ENCODE measurements around the gene NVL.
A peak's percentile ranks its signal among the peaks of the same experiment; 100 is the strongest.

NVL gene

DNA sequence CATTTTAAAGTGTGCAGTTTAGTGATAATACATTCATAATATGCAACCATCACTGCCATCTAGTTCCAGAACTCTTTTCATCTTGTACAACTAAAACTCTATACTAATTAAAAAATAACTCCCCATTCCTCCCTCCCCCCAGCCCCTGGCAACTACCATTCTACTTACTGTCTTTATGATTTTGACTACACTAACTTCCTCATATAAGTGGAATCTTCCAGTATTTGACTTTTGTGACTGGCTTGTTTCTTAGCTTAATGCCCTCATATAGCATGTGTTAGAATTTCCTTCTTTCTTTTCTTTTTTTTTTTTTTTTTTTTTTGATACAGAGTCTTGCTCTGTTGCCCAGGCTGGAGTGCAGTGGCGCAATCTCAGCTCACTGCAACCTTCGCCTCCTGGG, 1.4 kb upstream of the NVL start:
- Histone ChIP-seq H3K27me3 (ENCODE audit: insufficient read depth, low read depth, severe bottlenecking) (no peaks in the 10 kb centered on the region), H3K4me3 (ENCODE audit: low read depth, low read length) (no peak overlapping the region), H3K36me3 (no peaks in the 10 kb centered on the region), H3K9me3 (ENCODE audit: severe bottlenecking) (no peaks in the 10 kb centered on the region), H3K27ac (no peak overlapping the region)
- TF ChIP-seq CTCF (IDR thresholded peaks at IDR 0.05; ENCODE audit: low read depth, low read length) = no peak
- no peak for DNase-seq

GRCh38 chr1:224329484-224329841, 509 bp downstream of the NVL start:
- DNase-seq = no peak
- Histone ChIP-seq H3K9me3 (ENCODE audit: severe bottlenecking) (no peaks in the 10 kb centered on the region), H3K4me3 (ENCODE audit: low read depth, low read length) (peak overlapping the region; percentile 88), H3K36me3 (no peaks in the 10 kb centered on the region), H3K27ac (peak overlapping the region; percentile 98), H3K27me3 (ENCODE audit: insufficient read depth, low read depth, severe bottlenecking) (no peaks in the 10 kb centered on the region)
- no peak for TF ChIP-seq CTCF (IDR thresholded peaks at IDR 0.05; ENCODE audit: low read depth, low read length)

DNA sequence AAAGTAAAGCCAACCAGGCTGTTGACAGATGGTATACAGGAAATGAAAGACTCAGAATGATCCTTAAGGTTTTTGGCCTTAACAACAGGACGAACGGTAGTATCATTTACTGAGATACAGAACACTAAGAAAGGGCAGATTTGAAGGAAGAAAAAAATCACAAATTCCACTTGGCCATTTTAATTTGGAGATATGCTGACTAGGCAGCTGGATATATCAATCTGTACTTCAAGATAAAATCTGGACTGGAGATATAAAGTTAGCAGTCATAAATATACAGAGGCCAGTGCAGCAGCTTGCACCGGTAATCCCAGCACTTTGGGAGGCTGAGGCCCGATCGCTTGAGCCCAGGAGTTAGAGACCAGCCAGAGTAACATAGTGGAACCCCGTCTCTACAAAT, 1.3 kb downstream of the NVL start:
- H3K27me3 ChIP-seq (ENCODE audit: insufficient read depth, low read depth, severe bottlenecking) = no peaks in the 10 kb centered on the region
- H3K27ac ChIP-seq = no peak overlapping the region
- H3K36me3 ChIP-seq = no peaks in the 10 kb centered on the region
- no peaks in the 10 kb centered on the region for H3K9me3 ChIP-seq (ENCODE audit: severe bottlenecking)
- no peak for TF ChIP-seq CTCF (IDR thresholded peaks at IDR 0.05; ENCODE audit: low read depth, low read length)
- no peak overlapping the region for H3K4me3 ChIP-seq (ENCODE audit: low read depth, low read length)
- DNase-seq = no peak

DNA sequence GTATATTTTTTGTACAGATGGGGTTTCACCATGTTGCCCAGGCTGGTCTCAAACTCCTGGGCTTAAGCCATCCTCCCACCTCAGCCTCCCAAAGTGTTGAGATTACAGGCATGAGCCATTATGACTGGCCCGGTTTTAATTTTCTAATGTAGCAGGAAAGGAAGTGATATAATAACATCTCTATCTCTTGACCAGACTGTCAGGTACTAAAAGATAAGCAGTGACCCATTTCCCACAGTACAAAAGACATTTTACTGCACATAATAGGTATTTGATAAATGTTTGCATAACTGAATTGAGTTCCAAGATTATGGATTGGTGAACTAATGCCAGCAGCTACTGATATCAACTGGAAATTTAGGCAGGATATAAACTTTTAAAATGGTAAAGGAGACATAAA, 4.0 kb downstream of the NVL start:
- H3K27ac ChIP-seq = no peak overlapping the region
- no peaks in the 10 kb centered on the region for H3K9me3 ChIP-seq (ENCODE audit: severe bottlenecking)
- H3K36me3 ChIP-seq = no peaks in the 10 kb centered on the region
- no peaks in the 10 kb centered on the region for H3K27me3 ChIP-seq (ENCODE audit: insufficient read depth, low read depth, severe bottlenecking)
- DNase-seq = no peak
- no peak for TF ChIP-seq CTCF (IDR thresholded peaks at IDR 0.05; ENCODE audit: low read depth, low read length)
- H3K4me3 ChIP-seq (ENCODE audit: low read depth, low read length) = no peak overlapping the region

DNA sequence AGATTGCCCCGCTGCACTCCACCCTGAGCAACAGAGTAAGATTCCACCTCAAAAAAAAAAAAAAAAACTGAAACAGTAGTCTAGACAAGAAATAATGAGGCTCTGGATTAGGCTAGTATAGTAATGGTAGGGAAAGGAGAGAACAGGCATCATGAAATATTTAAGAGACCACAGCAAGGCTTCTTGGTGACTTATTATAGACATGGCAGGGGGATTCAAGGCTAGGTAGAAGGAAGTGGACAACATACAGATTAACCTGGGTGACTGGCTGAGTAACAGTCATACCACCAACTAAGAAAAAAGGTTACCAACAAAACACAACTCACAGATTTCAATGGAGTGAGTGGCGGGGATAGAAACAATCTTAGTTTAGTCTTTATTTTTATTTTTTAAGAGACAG, 8.3 kb downstream of the NVL start:
- Histone ChIP-seq H3K4me3 (ENCODE audit: low read depth, low read length) (no peak overlapping the region), H3K36me3 (no peaks in the 10 kb centered on the region; the same call in 1 of the 2 replicates), H3K27me3 (ENCODE audit: insufficient read depth, low read depth, severe bottlenecking) (no peaks in the 10 kb centered on the region), H3K9me3 (ENCODE audit: severe bottlenecking) (no peaks in the 10 kb centered on the region), H3K27ac (no peak overlapping the region)
- TF ChIP-seq CTCF (IDR thresholded peaks at IDR 0.05; ENCODE audit: low read depth, low read length) = no peak
- no peak for DNase-seq

GRCh38 chr1:224317383-224318045, 12.5 kb downstream of the NVL start:
- no peak for TF ChIP-seq CTCF (IDR thresholded peaks at IDR 0.05; ENCODE audit: low read depth, low read length)
- Histone ChIP-seq H3K36me3 (no peaks in the 10 kb centered on the region; the same call in 1 of the 2 replicates), H3K27ac (no peak overlapping the region), H3K9me3 (ENCODE audit: severe bottlenecking) (no peaks in the 10 kb centered on the region), H3K4me3 (ENCODE audit: low read depth, low read length) (no peak overlapping the region), H3K27me3 (ENCODE audit: insufficient read depth, low read depth, severe bottlenecking) (no peaks in the 10 kb centered on the region)
- DNase-seq = no peak

Measured in WERI-Rb-1 (cell line).